Parathyroid adenoma (tissue), 2 donors: ENCODE measurements around the gene PRF1.
"Not testable (repeated sequence)": the region's sequence is repeated elsewhere in the genome, so short reads cannot be mapped to it uniquely, and the experiment has no call there.

Experiments
- H2AFZ ChIP-seq: fragments of 300-600 bp; sonication (generic); one replicate; pipeline ENCODE4 v1.7.0; 2017; ENCODE audit warnings: antibody characterized with exemption, mild to moderate bottlenecking
- H3K27ac ChIP-seq: fragments of 300-600 bp; sonication (generic); one replicate; pipeline ENCODE4 v1.7.0; 2017
- H3K27me3 ChIP-seq: fragments of 300-600 bp; sonication (generic); one replicate; pipeline ENCODE4 v1.7.0; 2017; ENCODE audit warnings: low read length; ENCODE audit not compliant: control insufficient read depth, insufficient read depth
- H3K36me3 ChIP-seq: fragments of 300-600 bp; sonication (generic); one replicate; pipeline ENCODE4 v1.7.0; 2017; ENCODE audit warnings: low read length; ENCODE audit not compliant: control insufficient read depth, insufficient read depth
- H3K4me1 ChIP-seq: fragments of 300-600 bp; sonication (generic); one replicate; pipeline ENCODE4 v1.7.0; 2017; ENCODE audit warnings: control low read depth
- H3K4me2 ChIP-seq: fragments of 300-600 bp; sonication (generic); one replicate; pipeline ENCODE4 v1.7.0; 2017; ENCODE audit warnings: low read length
- H3K4me3 ChIP-seq: fragments of 300-600 bp; sonication (generic); one replicate; pipeline ENCODE4 v1.7.0; 2017; ENCODE audit warnings: low read depth, low read length
- H3K79me2 ChIP-seq: fragments of 300-600 bp; sonication (generic); one replicate; pipeline ENCODE4 v1.7.0; 2017; ENCODE audit warnings: control low read depth
- H3K9ac ChIP-seq: fragments of 300-600 bp; sonication (generic); one replicate; pipeline ENCODE4 v1.7.0; 2017; ENCODE audit warnings: mild to moderate bottlenecking
- H3K9me3 ChIP-seq: fragments of 300-600 bp; sonication (generic); one replicate; pipeline ENCODE4 v1.7.0; 2017; ENCODE audit warnings: low read length; ENCODE audit not compliant: control insufficient read depth
- TF ChIP-seq, protein P1 (sequence below): fragments of 300-600 bp; sonication (generic); IDR thresholded peaks from one replicate; pipeline ENCODE4 v1.7.0; 2017; ENCODE audit warnings: antibody characterized with exemption, mild to moderate bottlenecking
- donor health status: primary hyperparathyroidism.

The PRF1 gene

DNA sequence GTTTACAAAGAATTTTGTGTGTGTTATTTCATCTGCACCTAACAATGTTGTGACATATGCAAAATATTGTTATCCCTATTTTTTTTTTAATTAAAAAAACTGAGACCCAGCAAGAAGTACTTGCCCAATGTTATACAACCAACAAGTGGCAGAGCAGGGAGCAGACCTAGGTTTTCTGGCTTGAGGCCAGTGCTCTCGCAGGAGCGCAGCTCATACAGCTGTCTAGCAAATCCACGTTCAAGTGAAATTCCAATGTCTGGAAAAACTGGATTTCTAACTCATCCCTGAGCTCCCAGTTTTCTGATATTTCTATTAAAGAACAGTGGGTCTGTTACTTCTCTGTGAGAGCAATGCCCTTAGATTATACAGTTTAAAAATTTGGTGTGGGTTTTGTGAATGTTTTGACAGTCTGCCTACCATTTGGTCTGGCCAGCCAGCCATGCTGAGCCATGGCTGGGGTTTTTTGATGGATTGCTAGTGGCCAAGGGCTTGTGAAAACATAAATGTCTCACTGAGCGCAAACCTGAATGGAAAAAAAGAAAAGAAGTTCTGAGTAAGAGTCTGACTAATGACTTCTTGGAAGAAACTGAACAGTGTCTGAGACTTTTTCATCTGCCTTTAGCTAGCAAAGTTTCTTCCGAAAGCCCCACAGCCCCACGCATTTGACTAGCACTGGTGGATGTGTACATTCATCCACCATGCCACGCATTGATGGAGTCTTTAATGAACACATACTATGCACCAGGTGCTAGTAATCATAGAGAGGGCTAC lies 15.4 kb upstream of the PRF1 start:
- Histone ChIP-seq H3K36me3 (no peaks in the 10 kb centered on the region), H2AFZ (no peak overlapping the region), H3K4me3 (no peak overlapping the region), H3K9ac (no peak overlapping the region), H3K79me2 (no peaks in the 10 kb centered on the region), H3K4me2 (no peak overlapping the region), H3K4me1 (no peaks in the 10 kb centered on the region), H3K9me3 (no peaks in the 10 kb centered on the region), H3K27me3 (no peaks in the 10 kb centered on the region), H3K27ac (no peak overlapping the region)
- TF ChIP-seq, protein P1, sequence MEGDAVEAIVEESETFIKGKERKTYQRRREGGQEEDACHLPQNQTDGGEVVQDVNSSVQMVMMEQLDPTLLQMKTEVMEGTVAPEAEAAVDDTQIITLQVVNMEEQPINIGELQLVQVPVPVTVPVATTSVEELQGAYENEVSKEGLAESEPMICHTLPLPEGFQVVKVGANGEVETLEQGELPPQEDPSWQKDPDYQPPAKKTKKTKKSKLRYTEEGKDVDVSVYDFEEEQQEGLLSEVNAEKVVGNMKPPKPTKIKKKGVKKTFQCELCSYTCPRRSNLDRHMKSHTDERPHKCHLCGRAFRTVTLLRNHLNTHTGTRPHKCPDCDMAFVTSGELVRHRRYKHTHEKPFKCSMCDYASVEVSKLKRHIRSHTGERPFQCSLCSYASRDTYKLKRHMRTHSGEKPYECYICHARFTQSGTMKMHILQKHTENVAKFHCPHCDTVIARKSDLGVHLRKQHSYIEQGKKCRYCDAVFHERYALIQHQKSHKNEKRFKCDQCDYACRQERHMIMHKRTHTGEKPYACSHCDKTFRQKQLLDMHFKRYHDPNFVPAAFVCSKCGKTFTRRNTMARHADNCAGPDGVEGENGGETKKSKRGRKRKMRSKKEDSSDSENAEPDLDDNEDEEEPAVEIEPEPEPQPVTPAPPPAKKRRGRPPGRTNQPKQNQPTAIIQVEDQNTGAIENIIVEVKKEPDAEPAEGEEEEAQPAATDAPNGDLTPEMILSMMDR = no peak

DNA sequence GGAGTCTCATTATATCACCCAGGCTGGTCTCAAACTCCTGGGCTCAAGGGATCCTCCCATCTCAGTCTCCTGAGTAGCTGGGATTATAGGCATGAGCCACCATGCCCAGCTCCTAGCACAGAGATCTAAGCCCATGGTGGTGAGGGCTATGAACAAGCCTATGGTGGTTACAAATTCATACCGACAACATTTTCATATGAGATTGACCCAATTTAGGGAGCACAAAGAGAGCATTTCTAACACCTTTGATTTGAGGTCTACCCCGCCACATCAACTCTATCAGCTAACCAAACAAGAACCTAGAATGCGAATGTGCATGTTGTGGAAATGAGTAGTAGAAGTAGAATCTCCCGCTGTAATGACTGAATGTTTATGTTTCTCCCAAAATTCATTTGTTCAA lies 14.2 kb upstream of the PRF1 start:
- H3K9ac ChIP-seq = no peak overlapping the region

DNA sequence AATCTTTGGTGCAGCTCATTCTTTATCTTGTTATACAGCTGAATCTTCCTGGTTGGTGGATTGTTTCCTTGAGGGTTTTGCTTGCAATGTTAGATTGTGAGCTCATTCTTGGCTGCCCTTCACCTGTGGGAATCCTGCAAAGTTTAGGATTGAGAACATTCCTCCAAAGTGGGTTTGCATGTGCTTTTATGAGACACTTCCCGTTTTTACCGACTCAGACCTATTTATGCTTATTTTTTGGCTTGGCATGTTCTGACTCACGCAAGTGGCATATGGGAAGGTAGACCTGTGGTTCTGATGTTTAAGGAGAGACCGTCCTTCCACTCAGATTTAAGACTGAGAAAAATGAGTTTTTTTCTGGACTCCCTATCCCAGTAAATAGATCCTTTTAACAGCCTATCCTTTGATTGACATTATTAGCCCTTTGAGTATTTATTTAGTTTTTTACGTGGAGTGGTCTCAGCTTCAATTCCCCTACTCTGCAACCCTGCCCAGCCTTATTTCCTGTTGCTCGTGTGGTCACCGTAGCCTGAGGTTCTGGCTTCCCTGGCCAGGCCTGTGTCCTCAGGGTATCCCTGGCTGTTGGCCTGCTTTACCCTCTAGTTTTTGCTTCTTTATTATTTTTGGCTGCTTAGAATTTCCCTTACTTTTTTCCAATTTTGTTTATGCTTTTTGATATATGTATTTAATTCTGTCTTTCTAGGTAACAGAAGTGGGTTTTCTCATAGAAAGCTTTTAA lies 13.4 kb upstream of the PRF1 start:
- Histone ChIP-seq H3K79me2 (no peaks in the 10 kb centered on the region), H3K9me3 (no peaks in the 10 kb centered on the region), H2AFZ (no peak overlapping the region), H3K4me1 (no peaks in the 10 kb centered on the region), H3K4me2 (no peak overlapping the region), H3K36me3 (no peaks in the 10 kb centered on the region), H3K9ac (no peak overlapping the region), H3K4me3 (no peak overlapping the region), H3K27me3 (no peaks in the 10 kb centered on the region), H3K27ac (no peak overlapping the region)
- TF ChIP-seq, protein P1 = no peak

More for the DNA sequence above, 14.2 kb upstream of the PRF1 start:
- H3K27ac ChIP-seq = no peak overlapping the region
- no peak overlapping the region for H3K4me3 ChIP-seq
- H3K79me2 ChIP-seq = no peaks in the 10 kb centered on the region
- H3K36me3 ChIP-seq = no peaks in the 10 kb centered on the region
- H3K9me3 ChIP-seq = no peaks in the 10 kb centered on the region
- H3K4me1 ChIP-seq = no peaks in the 10 kb centered on the region
- no peak overlapping the region for H3K4me2 ChIP-seq
- H3K27me3 ChIP-seq = no peaks in the 10 kb centered on the region
- TF ChIP-seq, protein P1 = no peak
- no peak overlapping the region for H2AFZ ChIP-seq

DNA sequence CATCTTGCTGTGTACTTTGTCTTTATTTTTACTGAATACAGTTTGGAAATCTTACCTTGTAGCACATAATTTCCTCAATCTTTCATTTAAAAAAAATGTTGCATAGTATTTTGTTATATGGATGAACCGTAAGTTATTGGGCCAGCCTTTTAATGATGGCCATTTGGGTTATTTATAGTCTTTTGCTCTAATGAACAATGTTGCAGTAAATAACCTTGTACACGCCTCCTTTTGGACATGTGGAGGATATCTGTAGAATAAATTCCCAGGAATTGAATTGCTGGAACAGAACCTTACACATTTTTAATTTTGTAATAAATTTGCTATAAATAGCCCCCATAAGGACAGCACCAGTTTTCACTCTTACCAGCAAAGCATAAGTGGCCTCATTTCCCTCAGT lies 12.7 kb upstream of the PRF1 start:
- Histone ChIP-seq H3K9me3 (no peaks in the 10 kb centered on the region), H3K27me3 (no peaks in the 10 kb centered on the region), H3K79me2 (no peaks in the 10 kb centered on the region), H3K4me3 (no peak overlapping the region), H3K36me3 (no peaks in the 10 kb centered on the region), H3K4me1 (no peaks in the 10 kb centered on the region), H3K27ac (no peak overlapping the region), H3K9ac (no peak overlapping the region), H2AFZ (no peak overlapping the region), H3K4me2 (no peak overlapping the region)
- TF ChIP-seq, protein P1 = no peak

DNA sequence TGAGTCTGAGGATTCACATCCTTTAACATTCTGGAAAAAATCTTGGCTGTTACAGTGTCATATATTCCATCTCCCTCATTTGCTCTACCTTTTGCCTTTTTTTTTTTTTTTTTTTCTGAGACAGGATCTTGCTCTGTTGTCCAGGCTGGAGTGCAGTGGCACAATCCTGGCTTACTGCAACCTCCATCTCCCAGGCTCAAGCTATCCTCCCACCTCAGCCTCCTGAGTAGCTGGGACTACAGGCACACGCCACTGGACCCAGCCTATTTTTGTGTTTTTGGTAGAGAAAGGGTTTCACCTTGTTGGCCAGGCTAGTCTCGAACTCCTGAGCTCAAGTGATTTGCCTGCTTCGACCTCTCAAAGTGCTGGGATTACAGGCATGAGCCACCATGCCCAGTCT lies 11.8 kb upstream of the PRF1 start:
- H3K27ac ChIP-seq, H3K4me2 ChIP-seq, H2AFZ ChIP-seq, H3K27me3 ChIP-seq, H3K4me1 ChIP-seq, H3K9me3 ChIP-seq, H3K36me3 ChIP-seq, H3K9ac ChIP-seq, H3K4me3 ChIP-seq, H3K79me2 ChIP-seq: not testable (repeated sequence)
